Tibial nerve (tissue), 4 donors: ENCODE measurements around the gene TBC1D5.

Experiments used
- CTCF ChIP-seq, 5 experiments: fragments of 200-600 bp in 3 of 5; fragments of 450-650 bp in 2 of 5; sonication (generic) in 3 of 5; IDR thresholded peaks; one replicate each; pipeline ENCODE4 v1.5.1; 2016 to 2019; ENCODE audit warnings: antibody characterized with exemption in 5 of 5, mild to moderate bottlenecking in 3 of 5, moderate library complexity in 2 of 5
- EP300 ChIP-seq, 2 donors: sonication (generic); formaldehyde crosslinking; IDR thresholded peaks; one replicate each; pipeline ENCODE4 v1.6.1; 2017; ENCODE audit warnings: antibody characterized with exemption in 2 of 2, mild to moderate bottlenecking in 1 of 2
- POLR2A ChIP-seq, 2 donors: fragments of 450-650 bp; IDR thresholded peaks; one replicate each; pipeline ENCODE4 v1.6.1; 2017; ENCODE audit warnings: antibody characterized with exemption in 2 of 2, mild to moderate bottlenecking in 2 of 2, moderate library complexity in 2 of 2

DNA sequence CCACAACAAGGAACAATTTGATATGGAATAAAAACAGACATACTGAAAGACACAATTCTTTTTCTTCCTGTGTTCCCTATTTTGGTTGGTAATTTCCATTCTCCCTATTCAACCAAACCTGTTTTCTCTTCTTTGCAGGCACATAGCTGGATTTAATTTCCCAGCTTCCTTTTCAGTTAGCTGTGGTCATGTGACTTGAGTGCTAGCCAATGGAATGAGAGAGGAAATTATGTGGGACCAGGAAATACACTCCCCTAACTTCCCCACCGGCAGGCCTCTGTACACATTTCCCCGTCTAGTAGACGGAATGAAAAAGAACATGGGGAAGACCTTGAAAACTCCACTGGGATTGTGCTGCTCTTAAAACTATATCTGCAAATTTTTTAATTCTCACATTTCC is 351.6 kb downstream of the TBC1D5 start:
- no peak for TF ChIP-seq EP300 (IDR thresholded peaks at IDR 0.05)
- TF ChIP-seq CTCF (IDR thresholded peaks at IDR 0.05), result no peak
- no peak for TF ChIP-seq POLR2A (IDR thresholded peaks at IDR 0.05)
